Tibial nerve (tissue), 4 donors: ENCODE data around the gene KRT222.

Experiments
- EP300 ChIP-seq, 2 donors: sonication (generic); formaldehyde crosslinking; IDR thresholded peaks; one replicate each; pipeline ENCODE4 v1.6.1; 2017; ENCODE audit warnings: antibody characterized with exemption in 2 of 2, mild to moderate bottlenecking in 1 of 2
- POLR2A ChIP-seq, 2 donors: fragments of 450-650 bp; IDR thresholded peaks; one replicate each; pipeline ENCODE4 v1.6.1; 2017; ENCODE audit warnings: antibody characterized with exemption in 2 of 2, mild to moderate bottlenecking in 2 of 2, moderate library complexity in 2 of 2
- TF ChIP-seq, protein P1 (sequence below), 5 experiments: fragments of 200-600 bp in 3 of 5; fragments of 450-650 bp in 2 of 5; sonication (generic) in 3 of 5; IDR thresholded peaks; one replicate each; pipeline ENCODE4 v1.5.1; 2016 to 2019; ENCODE audit warnings: antibody characterized with exemption in 5 of 5, mild to moderate bottlenecking in 3 of 5, moderate library complexity in 2 of 5

DNA sequence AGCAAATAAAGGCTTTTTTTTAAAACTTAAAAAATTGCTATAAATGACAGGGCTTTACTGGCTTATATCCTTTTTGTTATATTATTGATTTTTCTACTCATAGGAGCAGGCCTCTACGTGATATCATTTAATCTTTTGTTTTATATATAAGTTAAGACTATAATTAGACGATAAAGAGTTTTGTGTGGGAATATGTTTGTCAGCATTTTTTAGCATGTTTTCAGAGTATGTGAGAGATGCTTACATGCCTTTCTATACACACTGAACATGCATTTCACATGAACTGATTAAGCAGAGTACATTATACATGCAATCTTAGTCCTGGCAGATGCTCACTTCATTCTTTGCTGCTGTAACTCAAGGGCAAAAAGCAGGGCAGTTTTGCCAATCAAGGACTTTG, 7.7 kb upstream of the KRT222 start:
- TF ChIP-seq, protein P1, sequence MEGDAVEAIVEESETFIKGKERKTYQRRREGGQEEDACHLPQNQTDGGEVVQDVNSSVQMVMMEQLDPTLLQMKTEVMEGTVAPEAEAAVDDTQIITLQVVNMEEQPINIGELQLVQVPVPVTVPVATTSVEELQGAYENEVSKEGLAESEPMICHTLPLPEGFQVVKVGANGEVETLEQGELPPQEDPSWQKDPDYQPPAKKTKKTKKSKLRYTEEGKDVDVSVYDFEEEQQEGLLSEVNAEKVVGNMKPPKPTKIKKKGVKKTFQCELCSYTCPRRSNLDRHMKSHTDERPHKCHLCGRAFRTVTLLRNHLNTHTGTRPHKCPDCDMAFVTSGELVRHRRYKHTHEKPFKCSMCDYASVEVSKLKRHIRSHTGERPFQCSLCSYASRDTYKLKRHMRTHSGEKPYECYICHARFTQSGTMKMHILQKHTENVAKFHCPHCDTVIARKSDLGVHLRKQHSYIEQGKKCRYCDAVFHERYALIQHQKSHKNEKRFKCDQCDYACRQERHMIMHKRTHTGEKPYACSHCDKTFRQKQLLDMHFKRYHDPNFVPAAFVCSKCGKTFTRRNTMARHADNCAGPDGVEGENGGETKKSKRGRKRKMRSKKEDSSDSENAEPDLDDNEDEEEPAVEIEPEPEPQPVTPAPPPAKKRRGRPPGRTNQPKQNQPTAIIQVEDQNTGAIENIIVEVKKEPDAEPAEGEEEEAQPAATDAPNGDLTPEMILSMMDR (IDR thresholded peaks at IDR 0.05), result no peak
- TF ChIP-seq POLR2A (IDR thresholded peaks at IDR 0.05) (no peak), EP300 (IDR thresholded peaks at IDR 0.05) (no peak)
